ENCODE data around the gene TBC1D8. TPM values are rescaled to one million over a fixed set of nuclear protein-coding genes. Genes with fewer than 3 reads are reported as not detected.

The TBC1D8 gene
- total RNA-seq, 4 donors from 2014 or later = 19.5 to 46.9 (median 24.8) TPM

GRCh38 chr2:101011152-101011551, 140.0 kb downstream of the TBC1D8 start:
- Histone ChIP-seq H3K4me3 (no peak overlapping the region), H3K36me3 (peaks cover 6 to 79% (median 27%) of the 10 kb centered on the region in 3 donors), H3K4me1 (peaks cover 0 to 13% (median 5%) of the 10 kb centered on the region in 3 donors), H3K9me3 (no peaks in the 10 kb centered on the region), H3K27ac (no peak overlapping the region), H3K27me3 (no peaks in the 10 kb centered on the region)
- intact Hi-C loops (cut with DNase I) = loop anchor here (2.0 kb wide), 1 partner anchor 142 kb away; no protein-coding TSS in a partner anchor
- WGBS, 2 donors = 76 to 88% methylated on average over 10 of the region's 10 CpGs
- TF ChIP-seq CTCF (IDR thresholded peaks at IDR 0.05) (no peak), POLR2A (IDR thresholded peaks at IDR 0.05) (no peak)
- DNase-seq = no peak

DNA sequence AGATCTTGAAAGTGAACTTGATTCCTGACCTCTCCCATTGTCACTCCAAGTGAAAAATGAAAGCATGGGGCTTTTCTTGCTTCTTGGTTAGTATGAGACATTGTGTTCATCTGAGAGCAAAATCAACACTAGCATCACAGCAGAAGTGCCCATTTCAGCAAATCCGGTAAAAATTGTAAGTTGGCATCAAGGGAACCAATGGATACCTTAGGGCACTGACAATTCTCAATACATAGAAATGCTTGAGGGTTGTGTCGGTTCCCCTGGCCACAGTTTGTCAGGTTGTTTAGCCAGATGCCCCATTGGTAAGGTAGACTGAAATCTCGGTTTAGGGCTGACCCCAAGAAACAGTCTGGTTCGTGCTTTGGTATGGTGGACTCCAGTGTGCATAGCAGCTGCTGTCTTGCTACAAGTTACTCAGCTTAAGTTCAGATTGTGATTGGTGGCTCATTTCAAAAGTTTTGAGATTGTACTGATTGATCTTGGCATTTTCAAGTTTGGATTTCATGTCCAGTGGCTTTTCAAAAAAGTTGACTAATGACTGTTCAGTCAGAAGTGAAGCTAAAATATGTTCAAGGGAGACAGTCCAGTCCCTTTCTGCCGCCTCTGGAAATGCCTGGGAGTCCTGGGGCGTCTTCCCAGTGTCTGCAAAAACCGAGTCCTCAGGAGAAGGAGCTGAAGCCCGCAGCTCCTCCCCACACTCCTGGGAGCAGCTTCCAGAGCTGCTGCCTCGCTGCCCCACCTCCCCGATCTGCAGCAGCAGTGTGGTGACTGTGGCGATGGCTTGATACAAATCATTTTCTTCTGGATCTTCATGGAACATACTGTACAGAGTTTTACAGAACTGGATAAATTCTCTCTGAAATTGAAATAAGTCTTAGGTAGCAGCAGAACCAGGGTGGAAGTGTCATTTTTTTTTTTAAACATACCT, 143.5 kb downstream of the TBC1D8 start:
- TF ChIP-seq CTCF (IDR thresholded peaks at IDR 0.05) = no peak
- TF ChIP-seq POLR2A (IDR thresholded peaks at IDR 0.05) = no peak
- H3K27me3 ChIP-seq = no peaks in the 10 kb centered on the region
- peaks cover 0 to 45% (median 25%) of the 10 kb centered on the region in 3 donors for H3K4me1 ChIP-seq
- H3K4me3 ChIP-seq = no peak overlapping the region
- DNase-seq = no peak
- H3K9me3 ChIP-seq = no peaks in the 10 kb centered on the region
- WGBS, 2 donors = 71 to 75% methylated on average over 10 to 11 of the region's 11 CpGs
- H3K27ac ChIP-seq = no peak overlapping the region
- peaks cover 25 to 87% (median 53%) of the 10 kb centered on the region in 3 donors for H3K36me3 ChIP-seq
- intact Hi-C loops (cut with DNase I) = no loop called here

DNA sequence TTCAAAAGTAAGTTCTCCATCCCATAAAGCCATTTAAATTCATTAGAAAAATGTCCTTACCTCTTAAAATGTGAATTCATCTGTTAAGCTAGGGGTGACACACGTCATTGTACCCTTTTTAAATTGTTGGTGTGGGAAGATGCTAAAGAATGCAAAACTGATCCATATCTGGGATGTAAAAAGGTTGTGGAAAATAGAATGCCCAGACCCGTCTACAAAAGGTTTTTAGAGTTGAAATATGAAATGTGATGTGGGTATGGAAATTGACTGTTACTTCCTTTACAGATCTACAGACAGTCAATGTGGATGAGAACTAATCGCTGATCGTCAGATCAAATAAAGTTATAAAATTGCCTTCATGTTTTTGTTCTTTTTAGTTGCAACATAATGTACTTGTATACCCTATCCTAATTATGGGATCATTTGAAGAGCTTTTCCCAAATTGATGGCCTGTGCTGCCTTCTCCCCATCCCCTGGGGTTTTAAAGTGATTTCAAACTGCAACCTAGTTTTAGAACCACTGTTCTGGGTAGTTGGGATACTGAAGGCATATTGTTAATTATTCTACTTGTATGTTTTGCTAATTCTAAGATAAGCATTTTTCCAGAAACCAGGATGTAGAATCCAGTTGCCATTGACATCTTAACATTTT, 145.0 kb downstream of the TBC1D8 start:
- no peak for TF ChIP-seq POLR2A (IDR thresholded peaks at IDR 0.05)
- TF ChIP-seq CTCF (IDR thresholded peaks at IDR 0.05) = no peak
- WGBS, 2 donors = 65 to 72% methylated on average over 4 of the region's 4 CpGs
- no peak overlapping the region for H3K27ac ChIP-seq
- peaks cover 25 to 81% (median 49%) of the 10 kb centered on the region in 3 donors for H3K36me3 ChIP-seq
- H3K4me3 ChIP-seq = no peak overlapping the region
- no peaks in the 10 kb centered on the region for H3K9me3 ChIP-seq
- no peak for DNase-seq
- H3K4me1 ChIP-seq = peaks cover 0 to 45% (median 29%) of the 10 kb centered on the region in 3 donors
- H3K27me3 ChIP-seq = no peaks in the 10 kb centered on the region
- intact Hi-C loops (cut with DNase I) = no loop called here

- H3K9me3 ChIP-seq = no peaks in the 10 kb centered on the region
These were observed 146.4 kb downstream of the TBC1D8 start for GRCh38 chr2:101004620-101005325.

More at GRCh38 chr2:101004620-101005325, 146.4 kb downstream of the TBC1D8 start:
- Histone ChIP-seq H3K36me3 (peaks cover 25 to 67% (median 35%) of the 10 kb centered on the region in 3 donors), H3K4me3 (peak overlapping the region in 1 of 4 donors; percentile 75), H3K27me3 (no peaks in the 10 kb centered on the region), H3K4me1 (peaks cover 0 to 45% (median 29%) of the 10 kb centered on the region in 3 donors), H3K27ac (no peak overlapping the region)
- no peak for TF ChIP-seq POLR2A (IDR thresholded peaks at IDR 0.05)
- no peak for TF ChIP-seq CTCF (IDR thresholded peaks at IDR 0.05)
- no peak for DNase-seq
- 85 to 86% methylated on average over 8 to 12 of the region's 12 CpGs for WGBS, 2 donors
- intact Hi-C loops (cut with DNase I) = no loop called here

All from esophagus squamous epithelium (tissue), 5 donors.